ENCODE data around the gene LRRC15.

The LRRC15 gene

DNA sequence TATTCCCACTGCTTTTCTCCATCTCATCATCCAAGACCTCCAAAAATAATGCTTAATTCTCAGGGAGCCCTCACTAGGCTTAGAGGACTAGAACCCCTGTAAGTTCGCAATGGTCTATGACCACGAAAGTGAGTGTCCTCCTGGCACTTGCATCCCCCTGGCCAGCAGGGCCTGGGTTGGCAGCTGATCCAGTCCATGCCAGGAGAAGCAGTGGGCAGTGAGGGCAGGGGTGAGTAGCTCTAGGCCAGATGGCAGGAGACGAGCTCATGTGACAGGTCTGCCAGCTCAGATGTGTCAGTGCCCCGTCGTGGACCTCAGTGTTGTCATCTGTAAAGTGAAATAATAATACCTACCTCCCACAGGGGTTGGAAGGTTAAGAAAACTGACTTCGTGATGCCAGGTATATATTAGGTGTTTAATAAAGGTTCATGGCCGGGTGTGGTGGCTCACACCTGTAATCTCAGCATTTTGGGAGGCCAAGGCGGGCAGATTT, 18.4 kb upstream of the LRRC15 start:
- ChIA-PET POLR2A (no interaction called here), CTCF (no interaction called here)
- no peak for DNase-seq (ENCODE audit: extremely low spot score)
- TF ChIP-seq FOXM1 (IDR thresholded peaks at IDR 0.05; ENCODE audit: borderline replicate concordance), result no peak
- no peak for TF ChIP-seq FOXA1 (IDR thresholded peaks at IDR 0.05)
- TF ChIP-seq SP1 (IDR thresholded peaks at IDR 0.05), result no peak
- TF ChIP-seq TARDBP (IDR thresholded peaks at IDR 0.05), result no peak
- no peak for TF ChIP-seq BHLHE40 (IDR thresholded peaks at IDR 0.05; ENCODE audit: borderline replicate concordance)

GRCh38 chr3:194387276-194387675, 17.7 kb upstream of the LRRC15 start:
- TF ChIP-seq FOXK2 (IDR thresholded peaks at IDR 0.05) (no peak), FOXM1 (IDR thresholded peaks at IDR 0.05; ENCODE audit: borderline replicate concordance) (no peak), L3MBTL2 (conservative IDR thresholded peaks at IDR 0.05) (no peak), SP1 (IDR thresholded peaks at IDR 0.05) (no peak), LEF1 (IDR thresholded peaks at IDR 0.05; ENCODE audit: borderline replicate concordance) (no peak)
- POLR2A ChIA-PET, result no interaction called here
- DNase-seq (ENCODE audit: extremely low spot score), result no peak
- CTCF ChIA-PET, result no interaction called here

GRCh38 chr3:194386648-194387047, 17.1 kb upstream of the LRRC15 start:
- POLR2A ChIA-PET, result no interaction called here
- TF ChIP-seq ELF4 (IDR thresholded peaks at IDR 0.05) (no peak), NFRKB (IDR thresholded peaks at IDR 0.05) (no peak), L3MBTL2 (conservative IDR thresholded peaks at IDR 0.05) (no peak), HDGF (IDR thresholded peaks at IDR 0.05; ENCODE audit: borderline replicate concordance) (no peak), ARNT (IDR thresholded peaks at IDR 0.05) (no peak), BHLHE40 (IDR thresholded peaks at IDR 0.05; ENCODE audit: borderline replicate concordance) (no peak), TARDBP (IDR thresholded peaks at IDR 0.05) (no peak), LEF1 (IDR thresholded peaks at IDR 0.05; ENCODE audit: borderline replicate concordance) (no peak), ZNF384 (IDR thresholded peaks at IDR 0.05) (no peak), CTBP1 (IDR thresholded peaks at IDR 0.05; ENCODE audit: borderline replicate concordance) (no peak), SP1 (IDR thresholded peaks at IDR 0.05) (no peak), SUZ12 (IDR thresholded peaks at IDR 0.05) (no peak), FOXK2 (IDR thresholded peaks at IDR 0.05) (no peak), FOXM1 (IDR thresholded peaks at IDR 0.05; ENCODE audit: borderline replicate concordance) (no peak), FOXA1 (IDR thresholded peaks at IDR 0.05) (no peak)
- no peak for DNase-seq (ENCODE audit: extremely low spot score)
- CTCF ChIA-PET, result no interaction called here

GRCh38 chr3:194386066-194386465, 16.5 kb upstream of the LRRC15 start:
- ChIA-PET POLR2A (no interaction called here), CTCF (interaction anchor here (1.0 kb wide), 1 partner anchor 41 kb away, joined by 3 read pairs; no protein-coding TSS in a partner anchor)
- TF ChIP-seq FOXA1 (IDR thresholded peaks at IDR 0.05) (no peak), BHLHE40 (IDR thresholded peaks at IDR 0.05; ENCODE audit: borderline replicate concordance) (no peak), FOXM1 (IDR thresholded peaks at IDR 0.05; ENCODE audit: borderline replicate concordance) (no peak), SUZ12 (IDR thresholded peaks at IDR 0.05) (no peak), ARNT (IDR thresholded peaks at IDR 0.05) (no peak), SP1 (IDR thresholded peaks at IDR 0.05) (no peak), LEF1 (IDR thresholded peaks at IDR 0.05; ENCODE audit: borderline replicate concordance) (no peak), CTBP1 (IDR thresholded peaks at IDR 0.05; ENCODE audit: borderline replicate concordance) (no peak), NFRKB (IDR thresholded peaks at IDR 0.05) (no peak), HDGF (IDR thresholded peaks at IDR 0.05; ENCODE audit: borderline replicate concordance) (no peak), L3MBTL2 (conservative IDR thresholded peaks at IDR 0.05) (no peak), TARDBP (IDR thresholded peaks at IDR 0.05) (no peak), ELF4 (IDR thresholded peaks at IDR 0.05) (no peak)
- TF ChIP-seq, protein P1, sequence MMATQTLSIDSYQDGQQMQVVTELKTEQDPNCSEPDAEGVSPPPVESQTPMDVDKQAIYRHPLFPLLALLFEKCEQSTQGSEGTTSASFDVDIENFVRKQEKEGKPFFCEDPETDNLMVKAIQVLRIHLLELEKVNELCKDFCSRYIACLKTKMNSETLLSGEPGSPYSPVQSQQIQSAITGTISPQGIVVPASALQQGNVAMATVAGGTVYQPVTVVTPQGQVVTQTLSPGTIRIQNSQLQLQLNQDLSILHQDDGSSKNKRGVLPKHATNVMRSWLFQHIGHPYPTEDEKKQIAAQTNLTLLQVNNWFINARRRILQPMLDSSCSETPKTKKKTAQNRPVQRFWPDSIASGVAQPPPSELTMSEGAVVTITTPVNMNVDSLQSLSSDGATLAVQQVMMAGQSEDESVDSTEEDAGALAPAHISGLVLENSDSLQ (IDR thresholded peaks at IDR 0.05), result no peak
- no peak for DNase-seq (ENCODE audit: extremely low spot score)

DNA sequence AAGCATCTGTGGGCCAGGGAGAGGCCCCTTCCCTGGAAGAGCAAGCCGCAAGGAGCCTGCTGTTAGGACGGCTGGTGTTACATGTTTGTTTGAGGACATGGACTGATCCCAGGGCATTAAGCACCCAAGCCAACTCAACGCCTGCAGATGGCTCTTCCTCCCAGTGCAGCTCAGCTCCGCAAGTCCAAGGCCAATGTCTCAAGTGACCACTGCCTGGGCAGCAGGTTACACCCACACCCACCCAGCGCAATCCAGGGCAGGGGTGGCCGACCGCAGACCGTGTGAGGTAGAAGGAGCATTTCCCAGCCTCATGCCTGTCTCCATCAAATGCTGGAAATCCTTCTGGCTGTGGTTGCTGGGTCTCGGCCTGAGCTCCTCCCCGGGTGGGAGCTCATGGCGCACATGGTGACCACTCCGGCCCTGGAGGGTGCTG, 15.0 kb upstream of the LRRC15 start:
- TF ChIP-seq L3MBTL2 (conservative IDR thresholded peaks at IDR 0.05), result no peak
- POLR2A ChIA-PET, result no interaction called here
- CTCF ChIA-PET, result interaction anchor here (1.0 kb wide), 1 partner anchor 20 kb away, joined by 3 read pairs; no protein-coding TSS in a partner anchor
- no peak for DNase-seq (ENCODE audit: extremely low spot score)

DNA sequence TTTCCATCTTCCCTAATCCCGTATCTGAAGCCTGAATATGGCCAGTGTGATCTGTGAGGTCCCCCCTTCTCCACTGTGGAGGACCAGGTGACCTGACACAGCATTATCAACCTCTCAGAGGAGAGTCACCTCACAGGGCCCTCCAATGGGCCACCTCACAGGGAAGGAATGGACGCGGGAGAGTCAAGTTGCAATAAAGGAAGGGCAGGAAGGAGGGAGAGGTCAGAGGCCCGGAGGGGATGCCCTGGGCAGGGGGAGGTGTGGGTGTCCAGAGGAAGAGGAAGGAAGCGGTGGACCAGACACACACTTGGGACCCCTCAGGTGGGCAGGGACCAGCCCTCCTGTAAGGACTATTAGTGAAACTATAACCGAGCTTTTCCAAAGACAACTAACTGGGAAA, 14.6 kb upstream of the LRRC15 start:
- ChIA-PET POLR2A (no interaction called here), CTCF (interaction anchor here (1.0 kb wide), 1 partner anchor 21 kb away, joined by 3 read pairs; no protein-coding TSS in a partner anchor)
- no peak for DNase-seq (ENCODE audit: extremely low spot score)
- TF ChIP-seq TARDBP (IDR thresholded peaks at IDR 0.05) (no peak), ZNF384 (IDR thresholded peaks at IDR 0.05) (no peak), SUZ12 (IDR thresholded peaks at IDR 0.05) (no peak), FOXA1 (IDR thresholded peaks at IDR 0.05) (no peak), ELF4 (IDR thresholded peaks at IDR 0.05) (no peak), ARNT (IDR thresholded peaks at IDR 0.05) (no peak), FOXM1 (IDR thresholded peaks at IDR 0.05; ENCODE audit: borderline replicate concordance) (no peak), SP1 (IDR thresholded peaks at IDR 0.05) (no peak), NFRKB (IDR thresholded peaks at IDR 0.05) (no peak), LEF1 (IDR thresholded peaks at IDR 0.05; ENCODE audit: borderline replicate concordance) (no peak)

DNA sequence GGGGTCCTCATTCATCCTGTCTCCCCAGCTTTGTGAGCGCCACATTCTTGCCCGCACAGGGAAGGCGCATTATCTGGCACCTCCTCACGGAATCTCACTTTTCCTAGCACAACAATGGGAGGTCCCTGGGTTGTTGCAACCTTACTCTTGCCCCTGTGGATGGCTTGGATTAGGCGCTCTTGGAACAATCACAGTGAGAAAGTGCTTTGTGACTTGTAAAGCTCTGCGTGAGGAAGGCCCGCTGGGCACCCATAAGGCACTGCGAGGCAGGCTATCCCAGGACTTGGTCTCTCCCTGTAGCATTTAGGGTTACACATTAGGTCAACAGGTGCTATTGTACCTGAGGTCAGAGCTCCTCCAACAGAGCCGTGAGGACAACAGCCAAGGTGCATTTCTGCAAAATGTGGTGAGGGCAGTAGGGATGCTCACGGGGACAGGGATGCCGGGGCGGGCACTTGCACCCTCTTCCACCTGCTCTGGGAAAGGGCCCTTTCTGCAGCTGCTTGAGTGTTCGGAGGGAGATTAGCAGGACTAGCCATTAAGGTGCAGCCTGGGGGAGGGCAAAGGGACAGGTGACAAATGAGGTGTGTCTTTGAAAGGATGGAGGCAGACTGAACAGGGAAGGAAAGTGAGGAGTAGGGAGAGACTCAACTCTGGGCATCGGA, 13.9 kb upstream of the LRRC15 start:
- ChIA-PET POLR2A (no interaction called here), CTCF (no interaction called here)
- no peak for DNase-seq (ENCODE audit: extremely low spot score)
- TF ChIP-seq ZNF384 (IDR thresholded peaks at IDR 0.05) (no peak), FOXM1 (IDR thresholded peaks at IDR 0.05; ENCODE audit: borderline replicate concordance) (no peak), TARDBP (IDR thresholded peaks at IDR 0.05) (no peak), ELF4 (IDR thresholded peaks at IDR 0.05) (no peak), FOXA1 (IDR thresholded peaks at IDR 0.05) (no peak), NFRKB (IDR thresholded peaks at IDR 0.05) (no peak), HDGF (IDR thresholded peaks at IDR 0.05; ENCODE audit: borderline replicate concordance) (no peak), BHLHE40 (IDR thresholded peaks at IDR 0.05; ENCODE audit: borderline replicate concordance) (no peak), SUZ12 (IDR thresholded peaks at IDR 0.05) (no peak), LEF1 (IDR thresholded peaks at IDR 0.05; ENCODE audit: borderline replicate concordance) (no peak), FOXK2 (IDR thresholded peaks at IDR 0.05) (no peak), SP1 (IDR thresholded peaks at IDR 0.05) (no peak), CTBP1 (IDR thresholded peaks at IDR 0.05; ENCODE audit: borderline replicate concordance) (no peak), L3MBTL2 (conservative IDR thresholded peaks at IDR 0.05) (no peak), ARNT (IDR thresholded peaks at IDR 0.05) (no peak)
- TF ChIP-seq, protein P1 (IDR thresholded peaks at IDR 0.05), result no peak

All from HEK293T (cell line).